Measurements from ENCODE around the gene DNMBP.

The DNMBP gene, protein sequence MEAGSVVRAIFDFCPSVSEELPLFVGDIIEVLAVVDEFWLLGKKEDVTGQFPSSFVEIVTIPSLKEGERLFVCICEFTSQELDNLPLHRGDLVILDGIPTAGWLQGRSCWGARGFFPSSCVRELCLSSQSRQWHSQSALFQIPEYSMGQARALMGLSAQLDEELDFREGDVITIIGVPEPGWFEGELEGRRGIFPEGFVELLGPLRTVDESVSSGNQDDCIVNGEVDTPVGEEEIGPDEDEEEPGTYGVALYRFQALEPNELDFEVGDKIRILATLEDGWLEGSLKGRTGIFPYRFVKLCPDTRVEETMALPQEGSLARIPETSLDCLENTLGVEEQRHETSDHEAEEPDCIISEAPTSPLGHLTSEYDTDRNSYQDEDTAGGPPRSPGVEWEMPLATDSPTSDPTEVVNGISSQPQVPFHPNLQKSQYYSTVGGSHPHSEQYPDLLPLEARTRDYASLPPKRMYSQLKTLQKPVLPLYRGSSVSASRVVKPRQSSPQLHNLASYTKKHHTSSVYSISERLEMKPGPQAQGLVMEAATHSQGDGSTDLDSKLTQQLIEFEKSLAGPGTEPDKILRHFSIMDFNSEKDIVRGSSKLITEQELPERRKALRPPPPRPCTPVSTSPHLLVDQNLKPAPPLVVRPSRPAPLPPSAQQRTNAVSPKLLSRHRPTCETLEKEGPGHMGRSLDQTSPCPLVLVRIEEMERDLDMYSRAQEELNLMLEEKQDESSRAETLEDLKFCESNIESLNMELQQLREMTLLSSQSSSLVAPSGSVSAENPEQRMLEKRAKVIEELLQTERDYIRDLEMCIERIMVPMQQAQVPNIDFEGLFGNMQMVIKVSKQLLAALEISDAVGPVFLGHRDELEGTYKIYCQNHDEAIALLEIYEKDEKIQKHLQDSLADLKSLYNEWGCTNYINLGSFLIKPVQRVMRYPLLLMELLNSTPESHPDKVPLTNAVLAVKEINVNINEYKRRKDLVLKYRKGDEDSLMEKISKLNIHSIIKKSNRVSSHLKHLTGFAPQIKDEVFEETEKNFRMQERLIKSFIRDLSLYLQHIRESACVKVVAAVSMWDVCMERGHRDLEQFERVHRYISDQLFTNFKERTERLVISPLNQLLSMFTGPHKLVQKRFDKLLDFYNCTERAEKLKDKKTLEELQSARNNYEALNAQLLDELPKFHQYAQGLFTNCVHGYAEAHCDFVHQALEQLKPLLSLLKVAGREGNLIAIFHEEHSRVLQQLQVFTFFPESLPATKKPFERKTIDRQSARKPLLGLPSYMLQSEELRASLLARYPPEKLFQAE (N-terminal part only)

DNA sequence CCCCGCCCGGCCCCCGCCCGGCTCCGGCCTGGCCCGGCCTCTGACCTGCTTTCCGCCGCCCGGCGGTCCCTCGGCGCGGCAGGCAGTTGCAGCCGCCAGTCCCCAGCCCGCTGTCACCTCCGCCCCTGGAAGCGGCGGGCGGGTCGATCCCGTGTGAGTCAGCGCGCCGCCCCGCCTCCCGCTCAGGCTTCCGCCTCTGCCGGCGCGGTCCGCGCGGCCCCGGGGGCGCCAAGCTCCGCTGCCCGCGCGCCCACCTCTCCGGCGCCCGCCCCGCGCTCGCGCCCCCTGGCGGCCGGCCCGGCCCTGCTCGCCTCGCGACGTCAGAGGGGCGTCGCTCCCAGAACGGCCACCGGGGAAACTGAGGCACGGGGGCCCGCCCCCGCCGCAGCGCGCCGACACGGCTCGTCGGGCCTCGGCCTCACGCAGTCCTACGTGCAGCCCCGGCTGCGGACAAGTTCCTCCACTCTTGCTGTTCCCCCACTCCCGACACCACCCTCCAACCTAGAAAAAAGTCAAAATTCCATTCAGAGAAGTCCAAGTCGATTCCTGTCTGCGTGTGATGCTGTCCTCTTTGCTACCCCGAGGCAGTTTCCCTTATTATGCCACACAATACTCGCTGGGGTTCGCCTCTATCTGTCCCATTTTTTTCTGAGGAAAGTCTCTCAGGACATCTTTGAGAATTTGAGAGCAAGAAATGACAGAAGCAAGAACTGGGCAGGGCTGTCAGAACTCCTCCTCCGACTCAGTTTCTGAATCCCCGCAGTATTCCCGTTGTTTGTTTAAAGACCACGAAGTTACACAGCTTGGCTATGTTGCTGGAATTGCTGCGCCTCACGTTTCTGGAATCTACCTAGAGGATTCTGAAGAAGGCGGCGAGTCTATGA, at the start of gene DNMBP:
DNMBP (minus strand) TSS at position 155 of the 884 bp plus-strand sequence. CDS start 37,823 bp downstream, outside the sequence.
- peak; percentile 62 to 83 (median 66) for DNase-seq (ENCODE audit: low read depth in 3 of 3)

DNA sequence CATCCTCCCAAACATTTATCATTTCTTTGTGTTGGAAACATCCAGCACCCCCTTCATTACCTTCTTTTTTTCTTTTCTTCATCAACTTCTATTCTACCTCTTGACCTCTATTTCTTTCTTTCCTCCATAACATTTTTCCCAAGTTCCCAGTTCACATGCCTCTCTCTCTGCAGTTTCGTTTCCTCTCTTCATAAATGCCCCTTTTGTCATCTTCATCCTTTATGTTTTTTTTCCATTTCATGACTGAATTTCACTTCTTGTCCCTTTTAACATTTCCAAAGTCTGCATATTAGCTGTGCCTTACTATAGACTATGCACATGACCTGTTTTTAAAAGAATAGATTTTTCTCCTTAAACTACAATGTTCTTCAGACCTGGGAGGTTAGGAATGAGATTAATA, 48.2 kb upstream of the DNMBP start:
- no peak for DNase-seq (ENCODE audit: low read depth in 3 of 3)

DNA sequence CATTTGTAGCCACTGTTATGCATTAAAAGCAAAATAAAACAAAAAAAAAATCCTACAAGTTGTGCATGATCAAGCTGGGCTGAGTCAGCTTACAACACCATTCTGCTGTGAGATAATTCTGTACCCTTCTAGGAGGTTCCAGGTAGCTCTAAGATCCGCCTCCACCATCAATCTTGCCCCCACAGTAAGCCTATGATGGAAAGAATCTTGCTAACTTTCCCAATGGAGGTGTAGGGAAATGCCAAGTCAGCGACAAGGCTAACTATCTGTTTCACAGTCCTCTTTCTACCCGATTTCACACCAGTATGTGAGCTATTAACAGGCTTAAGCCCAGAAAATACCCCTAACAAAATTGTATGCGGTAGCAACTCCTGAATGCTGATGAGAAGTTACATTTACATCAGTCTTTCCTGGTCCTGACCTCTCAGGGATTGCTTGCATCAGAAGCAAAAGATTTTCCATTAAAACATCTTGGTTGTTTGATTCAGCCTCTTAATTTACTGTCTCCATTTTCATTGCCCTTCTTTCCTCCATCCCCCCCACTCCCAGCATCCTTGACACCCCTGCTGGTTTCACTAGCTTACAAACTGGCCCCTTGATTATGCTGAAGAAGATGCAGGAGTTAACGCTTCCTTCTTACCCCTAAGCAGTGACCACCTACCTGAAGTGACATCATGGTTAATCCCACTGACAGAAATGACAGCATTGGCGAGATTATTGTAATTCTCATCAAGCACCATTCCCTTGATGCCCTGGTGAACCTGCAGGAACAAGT, 44.1 kb upstream of the DNMBP start:
- DNase-seq (ENCODE audit: low read depth in 3 of 3), result no peak

- DNase-seq (ENCODE audit: low read depth in 3 of 3), result peak; percentile 60 to 84 (median 84)
Measured at GRCh38 chr10:100046021-100046486, 36.3 kb upstream of the DNMBP start.

- no peak for DNase-seq (ENCODE audit: low read depth in 3 of 3)
Measured at GRCh38 chr10:100045592-100045991, 35.8 kb upstream of the DNMBP start.

GRCh38 chr10:100043796-100044195, 34.0 kb upstream of the DNMBP start:
- DNase-seq (ENCODE audit: low read depth in 3 of 3), result no peak

GRCh38 chr10:100043344-100043743, 33.6 kb upstream of the DNMBP start:
- no peak for DNase-seq (ENCODE audit: low read depth in 3 of 3)

DNA sequence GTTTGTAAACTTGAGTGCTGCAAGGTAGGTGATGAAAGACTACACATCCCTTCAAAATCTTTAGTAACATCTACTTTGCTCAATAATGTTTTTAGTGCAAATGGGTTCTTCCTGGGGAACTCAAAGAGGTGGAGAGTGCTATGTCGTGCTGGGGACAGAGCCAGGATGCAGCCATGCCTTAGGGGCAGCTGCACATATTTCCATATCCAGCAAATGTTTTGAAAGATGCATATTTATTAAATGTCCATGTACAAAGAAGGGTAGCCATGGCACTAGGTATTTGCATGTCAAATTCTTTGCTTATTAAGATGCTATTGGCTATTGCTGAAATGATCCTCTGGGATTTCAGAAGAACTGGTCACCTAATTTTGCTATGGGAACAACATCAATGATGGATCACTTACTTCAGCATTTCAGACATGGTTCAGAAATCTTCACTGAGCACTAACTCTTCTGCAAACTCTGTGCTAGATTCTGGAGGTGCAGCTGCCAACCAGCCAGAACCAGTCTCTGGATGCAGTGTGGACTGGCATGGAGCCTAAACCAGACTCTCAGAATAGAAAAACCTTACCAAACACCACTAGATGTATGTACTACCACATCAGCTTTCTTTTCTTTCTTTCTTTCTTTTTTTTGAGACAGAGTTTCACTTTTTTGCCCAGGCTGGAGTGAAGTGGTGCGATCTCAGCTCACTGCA, 31.7 kb upstream of the DNMBP start:
- no peak for DNase-seq (ENCODE audit: low read depth in 3 of 3)

DNA sequence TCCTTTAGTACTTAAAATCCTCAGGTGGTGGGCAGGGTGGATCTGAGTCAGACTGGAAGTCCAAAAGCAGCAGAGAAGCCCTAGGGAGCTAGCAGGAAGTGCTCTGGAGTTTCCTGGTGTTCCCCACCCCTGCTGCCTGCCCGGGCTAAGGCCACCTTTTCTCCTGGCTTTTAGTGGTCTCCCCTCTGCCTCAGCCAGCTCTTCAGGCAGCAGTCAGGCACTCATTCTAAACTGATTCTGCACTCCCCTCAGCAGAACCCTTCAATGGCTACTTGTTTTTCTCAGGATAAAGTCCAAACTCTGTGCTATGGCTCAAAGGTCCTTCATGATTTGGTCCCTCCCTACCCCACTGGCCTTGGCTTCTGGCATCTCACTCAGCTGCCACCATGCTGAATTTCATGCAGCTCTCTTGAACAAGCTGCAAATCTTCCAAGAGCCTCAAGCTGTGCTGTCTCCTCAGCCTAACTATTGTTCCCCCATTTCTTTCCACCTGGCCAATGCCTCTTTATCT, 28.9 kb upstream of the DNMBP start:
- no peak for DNase-seq (ENCODE audit: low read depth in 3 of 3)

- no peak for DNase-seq (ENCODE audit: low read depth in 3 of 3)
Measured at GRCh38 chr10:100037758-100038315, 28.1 kb upstream of the DNMBP start.

DNA sequence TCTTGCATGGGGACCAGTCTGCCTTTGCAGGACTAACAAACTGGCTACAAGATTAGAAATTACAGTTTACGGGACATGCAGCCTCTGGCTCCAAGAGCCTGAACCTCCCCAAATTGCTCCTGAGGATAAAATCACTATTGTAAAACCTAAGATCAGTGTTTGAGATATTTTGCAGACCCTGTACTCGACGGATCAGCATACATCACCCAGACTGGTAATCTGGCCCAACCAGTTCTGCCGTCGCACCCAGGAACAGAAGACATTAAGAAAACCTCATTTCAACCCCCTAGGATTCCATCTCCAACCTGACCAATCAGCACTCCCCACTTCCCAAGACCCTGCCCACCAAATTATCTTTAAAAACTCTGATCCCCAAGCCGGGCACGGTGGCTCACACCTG, 27.1 kb upstream of the DNMBP start:
- no peak for DNase-seq (ENCODE audit: low read depth in 3 of 3)

- no peak for DNase-seq (ENCODE audit: low read depth in 3 of 3)
Measured at GRCh38 chr10:100033766-100034418, 24.1 kb upstream of the DNMBP start.

DNA sequence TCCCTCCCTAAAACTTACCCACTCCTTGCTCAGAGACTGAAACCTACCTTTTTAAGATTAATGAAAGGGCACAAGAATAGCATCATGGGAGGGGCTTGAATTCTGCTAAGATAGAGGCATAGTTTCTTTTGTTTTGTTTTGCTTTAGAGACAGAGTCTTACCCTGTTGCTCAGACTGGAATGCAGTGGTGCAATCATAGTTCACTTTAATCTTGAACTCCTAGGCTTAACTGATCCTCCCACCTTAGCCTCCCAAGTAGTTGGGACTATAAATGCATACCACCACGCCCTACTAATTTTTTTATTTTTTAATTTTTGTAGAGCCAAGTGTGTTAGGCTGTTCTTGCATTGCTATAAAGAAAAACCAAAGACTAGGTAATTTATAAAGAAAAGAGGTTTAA, 17.7 kb upstream of the DNMBP start:
- DNase-seq (ENCODE audit: low read depth in 3 of 3), result no peak

DNA sequence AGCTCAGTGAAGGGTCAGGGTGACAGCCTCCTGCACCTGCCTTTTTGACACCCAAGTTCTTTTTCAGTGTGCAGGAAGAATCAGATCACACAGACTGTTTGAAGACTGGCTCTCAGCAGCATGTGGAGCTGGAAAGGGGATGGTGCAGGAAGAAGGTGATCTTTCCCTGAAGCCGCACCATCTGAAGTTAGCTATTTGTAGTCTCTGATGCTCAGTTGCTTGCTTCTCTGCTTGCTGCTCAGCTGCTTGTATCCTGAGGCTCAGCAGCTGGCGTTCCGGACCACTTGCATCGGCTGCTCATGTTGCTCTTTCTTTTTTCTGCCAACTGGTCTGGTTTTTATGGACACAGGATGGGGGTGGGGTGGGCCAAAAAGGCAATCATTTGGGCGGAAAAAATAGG, 15.8 kb upstream of the DNMBP start:
- DNase-seq (ENCODE audit: low read depth in 3 of 3), result no peak

GRCh38 chr10:100024748-100025147, 15.0 kb upstream of the DNMBP start:
- no peak for DNase-seq (ENCODE audit: low read depth in 3 of 3)

DNA sequence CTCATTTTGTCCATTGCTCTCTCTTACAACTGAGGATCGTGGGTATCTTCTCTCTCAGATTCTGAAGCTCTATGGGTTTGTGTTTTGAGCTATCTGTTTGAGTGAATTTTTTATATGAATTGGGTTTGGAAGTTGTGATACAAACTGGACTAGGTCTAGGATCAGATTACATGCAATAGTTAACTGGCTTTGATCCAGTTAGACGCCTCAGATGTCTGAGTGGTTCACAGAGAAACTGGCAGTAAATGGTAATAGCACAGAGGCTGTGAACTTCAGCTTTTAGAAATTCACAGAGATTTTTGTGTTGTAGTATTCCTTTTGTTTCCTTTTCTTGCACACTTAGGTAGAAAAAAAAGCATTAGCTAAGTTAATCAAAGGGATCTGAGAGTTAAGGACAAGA, 12.7 kb upstream of the DNMBP start:
- no peak for DNase-seq (ENCODE audit: low read depth in 3 of 3)

DNA sequence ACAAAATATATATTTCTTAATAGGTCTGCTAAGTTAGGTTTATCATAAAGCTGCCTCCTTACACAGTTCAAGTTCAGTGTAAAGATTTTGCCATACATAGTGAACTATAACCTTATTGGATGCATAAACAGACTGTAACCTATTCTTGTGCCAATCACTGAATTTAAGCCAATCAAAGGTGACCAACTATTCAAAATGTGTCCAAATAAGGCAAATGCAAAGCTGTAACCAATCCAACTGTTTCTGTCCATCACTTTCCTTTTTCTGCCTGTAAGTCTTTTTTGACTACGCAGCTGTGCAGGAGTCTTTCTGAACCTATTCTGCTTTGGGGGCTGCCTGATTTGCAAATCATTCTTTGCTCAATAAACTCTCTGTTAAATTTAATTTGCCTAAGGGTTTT, 11.6 kb upstream of the DNMBP start:
- DNase-seq (ENCODE audit: low read depth in 3 of 3), result no peak

GRCh38 chr10:100020886-100021253, 11.1 kb upstream of the DNMBP start:
- no peak for DNase-seq (ENCODE audit: low read depth in 3 of 3)

Data from stimulated activated CD4-positive, alpha-beta T cell treated with anti-CD3 and anti-CD28 coated beads, TNF-alpha, amount 100 ng/mL, for 48 hours (primary cell).